Myocyte (in vitro differentiated cells): Measurements from ENCODE around the gene LARGE2. TPM values are rescaled to one million over a fixed set of nuclear protein-coding genes. Genes with fewer than 3 reads are reported as not detected.
A peak's percentile ranks its signal among the peaks of the same experiment; 100 is the strongest.
"Not testable (repeated sequence)": the region's sequence is repeated elsewhere in the genome, so short reads cannot be mapped to it uniquely, and the experiment has no call there.

Source experiments
- DNase-seq: peaks from one replicate; pipeline ENCODE4 v3.0.0-alpha.2; 2012; ENCODE audit warnings: low read depth
- total RNA-seq: library from RNA; depleted of rRNA; stranded (reverse); fragments of >200 nt; gene quantifications from 2 replicates; pipeline ENCODE4 v1.2.3, GENCODE V29; 2014

Gene LARGE2
- total RNA-seq, 1 donor from 2014 or later = not detected

- no peak for DNase-seq
These were observed 26.8 kb upstream of the LARGE2 start for GRCh38 chr11:45895553-45896259.

- peak; percentile 79 for DNase-seq
These were observed 26.0 kb upstream of the LARGE2 start for GRCh38 chr11:45896422-45896984.

GRCh38 chr11:45897556-45897955 lies 24.9 kb upstream of the LARGE2 start:
- DNase-seq = no peak

- DNase-seq = no peak
These were observed 23.4 kb upstream of the LARGE2 start for GRCh38 chr11:45899086-45899447.

- DNase-seq = peak; percentile 83
These were observed 22.8 kb upstream of the LARGE2 start for GRCh38 chr11:45899448-45900174.

- DNase-seq = not testable (repeated sequence)
These were observed 22.2 kb upstream of the LARGE2 start for GRCh38 chr11:45900175-45900800.

- no peak for DNase-seq
These were observed 21.4 kb upstream of the LARGE2 start for GRCh38 chr11:45900916-45901617.

DNA sequence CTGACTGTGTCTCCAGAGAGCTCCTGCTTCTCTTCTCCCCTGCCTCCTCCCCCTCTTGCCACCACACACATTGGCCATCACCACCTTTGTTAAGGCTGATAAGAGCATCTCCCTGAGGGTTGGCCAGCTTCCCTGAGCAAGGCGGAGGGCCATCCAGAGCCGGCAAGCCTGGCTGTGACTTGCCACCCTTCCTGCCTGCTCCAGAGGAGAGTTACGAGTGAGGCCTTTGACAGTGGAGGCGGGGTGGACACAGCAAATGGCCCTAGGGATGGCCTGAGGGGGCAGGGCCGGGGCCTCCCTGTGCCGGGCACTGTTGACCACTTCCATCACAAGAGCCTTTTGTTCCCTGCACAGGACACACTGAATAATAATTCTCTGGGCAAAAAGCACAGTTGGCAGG lies 20.8 kb upstream of the LARGE2 start:
- no peak for DNase-seq

- DNase-seq = no peak
These were observed 19.7 kb upstream of the LARGE2 start for GRCh38 chr11:45902452-45903380.

DNA sequence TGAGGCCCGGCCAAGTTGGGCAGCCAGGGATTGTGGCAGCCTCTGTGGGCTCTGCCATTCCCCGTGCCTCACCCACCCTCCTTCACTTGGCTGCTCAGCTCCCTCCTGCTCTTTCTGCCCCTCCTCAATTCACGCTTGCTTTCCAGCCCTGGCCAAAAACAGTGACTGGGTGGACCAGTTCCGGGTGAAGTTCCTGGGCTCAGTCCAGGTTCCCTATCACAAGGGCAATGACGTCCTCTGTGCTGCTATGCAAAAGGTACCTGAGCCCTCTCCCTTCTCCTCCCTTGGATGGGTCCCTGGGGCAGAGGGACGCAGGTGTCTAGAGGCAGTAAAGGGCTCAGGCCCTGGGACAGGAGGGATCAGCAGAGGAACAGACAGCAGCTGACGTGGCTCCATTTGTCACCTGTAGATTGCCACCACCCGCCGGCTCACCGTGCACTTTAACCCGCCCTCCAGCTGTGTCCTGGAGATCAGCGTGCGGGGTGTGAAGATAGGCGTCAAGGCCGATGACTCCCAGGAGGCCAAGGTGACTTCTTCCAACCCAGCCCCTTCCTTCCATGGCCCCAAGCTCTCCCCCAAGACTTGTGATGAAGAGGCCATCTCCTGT lies 18.0 kb upstream of the LARGE2 start:
- DNase-seq = no peak

GRCh38 chr11:45905095-45905494 lies 17.4 kb upstream of the LARGE2 start:
- DNase-seq = no peak

- DNase-seq = not testable (repeated sequence)
These were observed 16.9 kb upstream of the LARGE2 start for GRCh38 chr11:45905576-45905975.

DNA sequence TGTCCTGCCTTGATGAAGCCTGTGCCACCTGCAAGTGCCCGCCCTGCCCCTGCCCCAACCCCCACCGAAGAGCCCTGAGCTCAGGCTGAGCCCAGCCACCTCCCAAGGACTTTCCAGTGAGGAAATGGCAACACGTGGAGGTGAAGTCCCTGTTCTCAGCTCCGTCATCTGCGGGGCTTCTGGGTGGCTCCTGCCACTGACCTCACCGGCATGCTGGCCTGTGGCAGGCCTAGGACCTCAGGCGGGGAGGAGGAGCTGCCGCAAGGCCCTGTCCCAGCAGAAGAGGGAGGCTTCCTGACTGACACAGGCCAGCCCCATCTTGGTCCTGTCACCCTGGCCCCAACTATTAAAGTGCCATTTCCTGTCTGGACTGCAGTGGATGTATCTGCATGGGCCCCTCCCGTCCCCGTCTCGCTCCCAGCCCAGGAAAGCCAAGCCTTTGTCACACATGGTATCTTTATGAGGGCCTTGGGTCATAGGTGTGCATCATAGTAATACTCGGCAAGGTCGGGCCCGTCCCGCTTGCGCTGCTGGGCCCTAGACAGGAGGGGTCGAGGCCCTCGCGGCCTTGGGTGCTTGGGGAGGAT lies 16.3 kb upstream of the LARGE2 start:
- no peak for DNase-seq

DNA sequence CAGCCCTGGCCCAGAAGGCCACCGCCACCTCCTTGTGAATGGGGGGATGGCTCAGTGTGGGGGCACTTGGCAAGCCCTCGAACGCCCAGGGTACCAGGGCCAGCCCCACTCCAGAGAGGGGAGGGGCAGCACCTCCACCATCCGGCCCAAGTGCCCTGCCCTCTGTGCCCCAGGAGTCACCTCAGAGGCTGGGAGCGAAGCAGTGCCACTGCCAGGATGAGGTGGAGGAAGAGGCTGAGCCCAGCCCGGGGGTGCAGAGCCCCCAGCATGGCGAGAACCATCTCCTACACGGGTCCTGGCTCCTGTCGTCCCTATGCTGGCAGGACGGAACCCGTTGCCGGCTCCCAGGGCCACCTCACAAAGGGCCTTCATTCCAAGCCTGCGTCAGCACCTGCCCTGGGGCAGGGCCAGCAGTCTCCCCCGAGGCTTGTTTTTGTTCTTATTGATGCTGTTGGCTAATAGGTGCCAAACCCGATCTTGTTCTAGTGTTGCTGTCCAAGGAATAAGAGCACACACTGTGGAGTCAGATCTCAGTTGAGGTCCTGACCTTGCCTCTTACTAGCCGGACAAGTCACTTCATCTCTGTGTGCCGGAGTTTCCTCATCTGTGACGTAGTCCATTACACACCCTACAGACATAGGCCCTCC lies 15.4 kb upstream of the LARGE2 start, which contains the start of gene FREY1:
Gene FREY1 (minus strand): TSS at position 307 of the 647 bp plus-strand sequence. CDS start 26 bp downstream, at position 281.
- DNase-seq = no peak

DNA sequence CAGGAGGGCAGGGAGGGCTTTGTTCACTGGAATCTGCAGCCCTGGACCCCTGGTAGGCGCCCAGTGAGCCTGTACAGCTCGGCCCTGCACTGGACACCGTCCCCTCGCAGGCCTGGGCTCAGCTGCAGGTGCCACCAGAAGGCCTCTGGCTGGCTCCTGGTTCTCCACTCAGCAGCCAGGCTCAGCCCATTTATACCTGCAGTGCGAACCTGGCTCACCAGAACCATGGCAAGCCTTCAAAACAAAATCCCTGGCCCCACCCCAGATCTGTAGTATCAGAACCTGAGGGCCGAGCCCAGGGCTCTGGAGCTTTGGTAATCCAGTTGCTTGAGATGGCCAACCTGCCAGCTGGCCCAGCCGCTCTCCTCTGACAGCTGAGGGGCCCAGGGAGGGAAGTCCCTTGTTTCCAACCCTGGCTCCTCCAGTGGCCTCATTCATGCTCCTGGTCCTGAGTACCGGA lies 14.5 kb upstream of the LARGE2 start:
- DNase-seq = peak; percentile 45

DNA sequence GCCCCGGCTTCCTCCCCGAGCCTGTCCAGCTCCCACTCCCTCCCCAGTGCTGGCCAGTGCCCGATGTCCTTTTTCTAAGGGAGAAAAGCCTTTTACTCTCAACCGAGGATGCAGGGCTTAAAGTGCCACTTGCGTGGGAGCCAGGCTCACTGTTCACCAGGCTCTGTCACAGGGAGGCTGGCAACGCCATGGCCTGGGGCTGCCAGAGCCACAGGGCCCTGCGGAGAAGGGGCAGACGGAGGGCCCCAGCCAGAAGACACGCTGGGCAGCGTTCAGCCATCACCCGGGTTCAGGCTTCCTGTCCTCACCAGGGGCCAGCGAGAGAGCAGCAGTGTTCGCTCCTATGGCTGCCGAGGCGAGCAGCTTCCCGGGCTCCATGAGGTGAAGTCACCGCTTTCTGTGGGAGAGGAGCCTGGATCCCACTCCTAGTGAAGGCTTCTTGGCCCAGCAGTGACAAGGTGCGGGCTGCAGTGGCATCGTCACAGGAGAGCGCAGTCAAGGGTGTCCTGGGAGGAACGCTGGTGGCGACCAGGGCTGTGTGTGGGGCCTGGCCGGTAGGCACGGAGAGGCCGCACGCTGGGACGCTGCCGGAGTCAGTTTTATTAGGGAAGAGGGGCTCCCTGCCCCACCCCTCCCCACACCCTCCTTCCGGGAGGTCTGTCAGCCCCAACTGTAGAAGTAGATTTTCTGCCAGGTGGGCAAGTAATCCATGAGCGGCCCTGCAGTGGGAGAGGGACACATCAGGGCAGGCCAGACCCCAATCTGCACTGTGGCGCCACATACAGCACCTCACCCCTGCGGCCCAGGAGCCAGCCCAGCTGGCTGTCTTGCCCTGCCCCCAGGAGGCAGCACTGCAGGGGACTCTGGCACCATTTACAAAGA lies 12.6 kb upstream of the LARGE2 start:
- no peak for DNase-seq

DNA sequence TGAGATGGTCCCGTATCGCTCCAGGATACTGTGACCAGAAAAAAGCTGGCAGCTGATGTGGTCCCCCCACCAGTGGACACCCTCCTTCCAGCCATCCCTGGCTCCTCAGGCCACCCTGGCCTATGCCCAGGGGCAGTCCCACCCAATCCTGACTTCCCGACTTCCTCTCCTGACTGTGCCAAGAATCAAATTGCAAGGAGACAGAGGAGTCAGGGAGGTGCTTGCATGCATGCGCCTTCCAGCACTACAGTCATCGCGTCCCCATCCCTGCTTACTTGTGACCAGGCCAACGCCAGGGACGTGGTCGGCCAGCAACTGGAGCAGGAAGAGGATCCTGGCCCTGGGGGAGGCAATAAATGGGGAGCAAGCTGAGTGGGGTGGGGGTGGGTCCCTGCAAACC lies 11.8 kb upstream of the LARGE2 start:
- DNase-seq = no peak

DNA sequence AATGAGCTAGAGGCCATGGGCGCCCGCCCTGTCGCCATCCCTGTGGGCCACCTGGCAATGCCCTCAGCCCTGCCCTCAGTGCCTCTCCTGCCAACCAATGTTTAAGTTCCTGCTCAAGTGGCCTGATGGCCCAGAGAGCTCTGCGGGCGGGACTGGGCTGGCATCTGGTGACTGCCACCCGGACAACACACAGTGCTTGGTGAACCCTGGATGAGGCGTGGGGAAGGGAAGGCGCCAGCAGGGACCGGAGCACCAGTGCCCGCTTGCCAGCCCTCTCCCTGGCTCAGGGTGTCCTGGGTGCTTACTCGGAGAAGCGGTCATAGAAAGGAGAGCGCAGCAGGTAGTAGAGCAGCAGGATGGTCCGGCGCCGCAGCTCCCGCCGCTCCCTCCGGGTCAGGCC lies 8.9 kb upstream of the LARGE2 start:
- DNase-seq = no peak
